K562 (cell line): ENCODE data around the gene GINS3.

ENCODE experiments used
- CHD1 ChIP-seq: fragments of 200-600 bp; sonication (generic); IDR thresholded peaks from one replicate; pipeline ENCODE4 v1.6.1; 2012; ENCODE audit warnings: mild to moderate bottlenecking, moderate library complexity, low read length, inconsistent platforms
- FOXM1 ChIP-seq, 2 experiments: fragments of 450-650 bp in 1 of 2; sonication (generic) in 1 of 2; formaldehyde crosslinking in 1 of 2; IDR thresholded peaks; 2 replicates each; pipeline versions ENCODE4 v1.6.1 to v1.9.0; 2017 to 2022; ENCODE audit warnings: low read depth in 2 of 2, mild to moderate bottlenecking in 2 of 2, missing genetic modification reagents in 1 of 2, moderate library complexity in 1 of 2
- NR1H2 ChIP-seq: sonication (generic); formaldehyde crosslinking; IDR thresholded peaks from 2 replicates; pipeline ENCODE4 v1.4.0; 2020; ENCODE audit warnings: mild to moderate bottlenecking, missing genetic modification reagents
- POLR2AphosphoS5 ChIP-seq: IDR thresholded peaks from 2 replicates; pipeline ENCODE4 v1.6.1; 2011; ENCODE audit warnings: mild to moderate bottlenecking, low read depth, low read length, moderate library complexity; ENCODE audit not compliant: control insufficient read depth, insufficient read depth
- ZBTB7A ChIP-seq: IDR thresholded peaks from 2 replicates; pipeline ENCODE4 v1.6.1; 2011; ENCODE audit warnings: low read depth, mild to moderate bottlenecking, low read length, moderate library complexity, borderline replicate concordance; ENCODE audit not compliant: control insufficient read depth
- ZNF318 ChIP-seq, 2 experiments: fragments of 450-650 bp; IDR thresholded peaks; 2 replicates each; pipeline ENCODE4 v1.6.1; 2016; ENCODE audit warnings: mild to moderate bottlenecking in 2 of 2, borderline replicate concordance in 1 of 2, low read depth in 1 of 2, moderate library complexity in 1 of 2
- TF ChIP-seq, protein P1 (sequence below): fragments of 450-650 bp; formaldehyde crosslinking; IDR thresholded peaks from 2 replicates; pipeline ENCODE4 v1.4.0; 2020; ENCODE audit warnings: mild to moderate bottlenecking, mixed read lengths
- TF ChIP-seq, protein P2 (sequence below), 3 experiments: IDR thresholded peaks in 2 of 3; conservative IDR thresholded peaks in 1 of 3; 2 replicates each; pipeline ENCODE4 v1.5.1; 2011 to 2012; ENCODE audit warnings: low read length in 3 of 3, mild to moderate bottlenecking in 3 of 3, control low read depth in 2 of 3, improper control_type of control experiment in 1 of 3, inconsistent platforms in 1 of 3, low read depth in 1 of 3, mixed read lengths in 1 of 3, moderate library complexity in 1 of 3; ENCODE audit not compliant: insufficient read depth in 2 of 3
- TF ChIP-seq, protein P3 (sequence below), 2 experiments: fragments of 450-650 bp in 1 of 2; IDR thresholded peaks; 2 replicates each; pipeline ENCODE4 v1.6.1; 2011 to 2017; ENCODE audit warnings: low read depth in 2 of 2, antibody characterized with exemption in 1 of 2, borderline replicate concordance in 1 of 2, low read length in 1 of 2, mild to moderate bottlenecking in 1 of 2, mixed read lengths in 1 of 2; ENCODE audit not compliant: control insufficient read depth in 1 of 2
- TF ChIP-seq, protein P4 (sequence below): sonication (generic); formaldehyde crosslinking; IDR thresholded peaks from 2 replicates; pipeline ENCODE4 v1.8.0; 2022; ENCODE audit warnings: missing genetic modification reagents, mild to moderate bottlenecking, borderline replicate concordance

GRCh38 chr16:58443783-58444182 is 51.5 kb downstream of the GINS3 start:
- no peak for TF ChIP-seq FOXM1 (IDR thresholded peaks at IDR 0.05; ENCODE audit: low read depth)
- no peak for TF ChIP-seq FOXM1 (CRISPR knock-in tag; IDR thresholded peaks at IDR 0.05; ENCODE audit: low read depth)
- TF ChIP-seq, protein P1, sequence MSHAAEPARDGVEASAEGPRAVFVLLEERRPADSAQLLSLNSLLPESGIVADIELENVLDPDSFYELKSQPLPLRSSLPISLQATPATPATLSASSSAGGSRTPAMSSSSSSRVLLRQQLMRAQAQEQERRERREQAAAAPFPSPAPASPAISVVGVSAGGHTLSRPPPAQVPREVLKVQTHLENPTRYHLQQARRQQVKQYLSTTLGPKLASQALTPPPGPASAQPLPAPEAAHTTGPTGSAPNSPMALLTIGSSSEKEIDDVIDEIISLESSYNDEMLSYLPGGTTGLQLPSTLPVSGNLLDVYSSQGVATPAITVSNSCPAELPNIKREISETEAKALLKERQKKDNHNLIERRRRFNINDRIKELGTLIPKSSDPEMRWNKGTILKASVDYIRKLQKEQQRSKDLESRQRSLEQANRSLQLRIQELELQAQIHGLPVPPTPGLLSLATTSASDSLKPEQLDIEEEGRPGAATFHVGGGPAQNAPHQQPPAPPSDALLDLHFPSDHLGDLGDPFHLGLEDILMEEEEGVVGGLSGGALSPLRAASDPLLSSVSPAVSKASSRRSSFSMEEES, result no peak
- TF ChIP-seq, protein P2, sequence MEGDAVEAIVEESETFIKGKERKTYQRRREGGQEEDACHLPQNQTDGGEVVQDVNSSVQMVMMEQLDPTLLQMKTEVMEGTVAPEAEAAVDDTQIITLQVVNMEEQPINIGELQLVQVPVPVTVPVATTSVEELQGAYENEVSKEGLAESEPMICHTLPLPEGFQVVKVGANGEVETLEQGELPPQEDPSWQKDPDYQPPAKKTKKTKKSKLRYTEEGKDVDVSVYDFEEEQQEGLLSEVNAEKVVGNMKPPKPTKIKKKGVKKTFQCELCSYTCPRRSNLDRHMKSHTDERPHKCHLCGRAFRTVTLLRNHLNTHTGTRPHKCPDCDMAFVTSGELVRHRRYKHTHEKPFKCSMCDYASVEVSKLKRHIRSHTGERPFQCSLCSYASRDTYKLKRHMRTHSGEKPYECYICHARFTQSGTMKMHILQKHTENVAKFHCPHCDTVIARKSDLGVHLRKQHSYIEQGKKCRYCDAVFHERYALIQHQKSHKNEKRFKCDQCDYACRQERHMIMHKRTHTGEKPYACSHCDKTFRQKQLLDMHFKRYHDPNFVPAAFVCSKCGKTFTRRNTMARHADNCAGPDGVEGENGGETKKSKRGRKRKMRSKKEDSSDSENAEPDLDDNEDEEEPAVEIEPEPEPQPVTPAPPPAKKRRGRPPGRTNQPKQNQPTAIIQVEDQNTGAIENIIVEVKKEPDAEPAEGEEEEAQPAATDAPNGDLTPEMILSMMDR (IDR thresholded peaks at IDR 0.05 in 2 of 3, conservative IDR thresholded peaks at IDR 0.05 in 1 of 3; ENCODE audit: insufficient read depth in 2 of 3, low read depth in 1 of 3, low read length in 3 of 3), result no peak
- no peak for TF ChIP-seq POLR2AphosphoS5
- TF ChIP-seq, protein P3, sequence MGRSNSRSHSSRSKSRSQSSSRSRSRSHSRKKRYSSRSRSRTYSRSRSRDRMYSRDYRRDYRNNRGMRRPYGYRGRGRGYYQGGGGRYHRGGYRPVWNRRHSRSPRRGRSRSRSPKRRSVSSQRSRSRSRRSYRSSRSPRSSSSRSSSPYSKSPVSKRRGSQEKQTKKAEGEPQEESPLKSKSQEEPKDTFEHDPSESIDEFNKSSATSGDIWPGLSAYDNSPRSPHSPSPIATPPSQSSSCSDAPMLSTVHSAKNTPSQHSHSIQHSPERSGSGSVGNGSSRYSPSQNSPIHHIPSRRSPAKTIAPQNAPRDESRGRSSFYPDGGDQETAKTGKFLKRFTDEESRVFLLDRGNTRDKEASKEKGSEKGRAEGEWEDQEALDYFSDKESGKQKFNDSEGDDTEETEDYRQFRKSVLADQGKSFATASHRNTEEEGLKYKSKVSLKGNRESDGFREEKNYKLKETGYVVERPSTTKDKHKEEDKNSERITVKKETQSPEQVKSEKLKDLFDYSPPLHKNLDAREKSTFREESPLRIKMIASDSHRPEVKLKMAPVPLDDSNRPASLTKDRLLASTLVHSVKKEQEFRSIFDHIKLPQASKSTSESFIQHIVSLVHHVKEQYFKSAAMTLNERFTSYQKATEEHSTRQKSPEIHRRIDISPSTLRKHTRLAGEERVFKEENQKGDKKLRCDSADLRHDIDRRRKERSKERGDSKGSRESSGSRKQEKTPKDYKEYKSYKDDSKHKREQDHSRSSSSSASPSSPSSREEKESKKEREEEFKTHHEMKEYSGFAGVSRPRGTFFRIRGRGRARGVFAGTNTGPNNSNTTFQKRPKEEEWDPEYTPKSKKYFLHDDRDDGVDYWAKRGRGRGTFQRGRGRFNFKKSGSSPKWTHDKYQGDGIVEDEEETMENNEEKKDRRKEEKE (IDR thresholded peaks at IDR 0.05; ENCODE audit: borderline replicate concordance in 1 of 2, control insufficient read depth in 1 of 2, low read depth in 2 of 2, low read length in 1 of 2), result no peak
- TF ChIP-seq ZBTB7A, result no peak
- TF ChIP-seq NR1H2, result no peak
- no peak for TF ChIP-seq ZNF318 (IDR thresholded peaks at IDR 0.05; ENCODE audit: borderline replicate concordance in 1 of 2, low read depth in 1 of 2)
- no peak for TF ChIP-seq CHD1
- TF ChIP-seq, protein P4, sequence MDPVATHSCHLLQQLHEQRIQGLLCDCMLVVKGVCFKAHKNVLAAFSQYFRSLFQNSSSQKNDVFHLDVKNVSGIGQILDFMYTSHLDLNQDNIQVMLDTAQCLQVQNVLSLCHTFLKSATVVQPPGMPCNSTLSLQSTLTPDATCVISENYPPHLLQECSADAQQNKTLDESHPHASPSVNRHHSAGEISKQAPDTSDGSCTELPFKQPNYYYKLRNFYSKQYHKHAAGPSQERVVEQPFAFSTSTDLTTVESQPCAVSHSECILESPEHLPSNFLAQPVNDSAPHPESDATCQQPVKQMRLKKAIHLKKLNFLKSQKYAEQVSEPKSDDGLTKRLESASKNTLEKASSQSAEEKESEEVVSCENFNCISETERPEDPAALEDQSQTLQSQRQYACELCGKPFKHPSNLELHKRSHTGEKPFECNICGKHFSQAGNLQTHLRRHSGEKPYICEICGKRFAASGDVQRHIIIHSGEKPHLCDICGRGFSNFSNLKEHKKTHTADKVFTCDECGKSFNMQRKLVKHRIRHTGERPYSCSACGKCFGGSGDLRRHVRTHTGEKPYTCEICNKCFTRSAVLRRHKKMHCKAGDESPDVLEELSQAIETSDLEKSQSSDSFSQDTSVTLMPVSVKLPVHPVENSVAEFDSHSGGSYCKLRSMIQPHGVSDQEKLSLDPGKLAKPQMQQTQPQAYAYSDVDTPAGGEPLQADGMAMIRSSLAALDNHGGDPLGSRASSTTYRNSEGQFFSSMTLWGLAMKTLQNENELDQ (CRISPR knock-in tag), result no peak
